GM10248 (cell line): Measurements from ENCODE around the gene TAF5L.

Experiments used
- CTCF ChIA-PET: fragments of 300-600 bp; sonication (Branson Sonifier 250); formaldehyde crosslinking; extraction: SDS; loops from one replicate; lab custom pipeline; 2021; ENCODE audit warnings: antibody characterized with exemption; lab: Yijun Ruan, JAX
- POLR2A ChIA-PET: fragments of 350-650 bp; sonication (Branson Sonifier 250); formaldehyde crosslinking; extraction: SDS; loops from one replicate; lab custom pipeline; 2020; ENCODE audit warnings: antibody characterized with exemption; lab: Yijun Ruan, JAX
- DNase-seq: peaks from one replicate; pipeline ENCODE4 v3.0.0; 2012; ENCODE audit errors: extremely low spot score
- CTCF ChIP-seq: IDR thresholded peaks from 2 replicates; pipeline ENCODE4 v1.5.1; 2012; ENCODE audit warnings: mild to moderate bottlenecking, low read depth; ENCODE audit errors: extremely low read depth, missing control alignments, control extremely low read depth

The TAF5L gene

GRCh38 chr1:229572286-229572685, 53.6 kb downstream of the TAF5L start:
- TF ChIP-seq CTCF: no peak
- ChIA-PET CTCF (interaction anchor here (1.0 kb wide), 1 partner anchor 13 kb away, joined by 3 read pairs; the partner anchor contains the start of gene ABCB10), POLR2A (no interaction called here)
- DNase-seq: no peak

DNA sequence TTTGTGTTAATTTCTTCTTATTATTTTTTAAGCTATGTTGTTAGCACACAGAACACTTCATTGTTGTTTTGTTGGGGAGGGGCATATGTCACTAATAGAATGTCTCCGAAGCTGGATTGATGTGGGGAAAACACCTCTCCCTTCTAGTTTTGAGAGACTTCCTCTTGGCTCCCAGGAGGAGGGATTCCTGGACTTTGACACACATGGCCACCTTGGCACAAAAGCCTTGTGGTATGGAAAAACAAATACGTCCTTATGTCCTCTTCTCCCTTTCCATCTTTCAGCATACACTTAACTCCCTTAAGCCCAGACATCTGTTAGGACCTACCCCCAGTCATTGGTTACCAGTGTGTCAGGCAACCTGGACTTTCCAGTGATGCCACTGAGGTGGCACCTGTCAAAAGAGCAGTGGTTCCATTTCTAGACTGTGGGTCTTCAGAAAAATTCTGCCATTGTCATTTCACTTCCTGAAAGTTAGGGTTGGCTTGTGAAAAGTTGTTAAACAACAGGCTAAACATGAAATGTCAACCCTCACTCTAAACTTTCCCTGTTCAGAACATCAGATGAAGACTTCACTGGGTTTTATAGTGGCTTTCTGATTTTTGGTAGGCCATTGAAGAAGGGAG, 54.9 kb downstream of the TAF5L start:
- TF ChIP-seq CTCF: no peak
- CTCF ChIA-PET: interaction anchor here (1.3 kb wide), 1 partner anchor 13 kb away, joined by 4 read pairs; the partner anchor contains the start of gene ABCB10
- no peak for DNase-seq
- POLR2A ChIA-PET: no interaction called here

GRCh38 chr1:229570305-229570704, 55.6 kb downstream of the TAF5L start:
- ChIA-PET POLR2A (no interaction called here), CTCF (interaction anchor here (1.3 kb wide), 1 partner anchor 12 kb away, joined by 4 read pairs; the partner anchor contains the start of gene ABCB10)
- DNase-seq: no peak
- TF ChIP-seq CTCF: no peak

DNA sequence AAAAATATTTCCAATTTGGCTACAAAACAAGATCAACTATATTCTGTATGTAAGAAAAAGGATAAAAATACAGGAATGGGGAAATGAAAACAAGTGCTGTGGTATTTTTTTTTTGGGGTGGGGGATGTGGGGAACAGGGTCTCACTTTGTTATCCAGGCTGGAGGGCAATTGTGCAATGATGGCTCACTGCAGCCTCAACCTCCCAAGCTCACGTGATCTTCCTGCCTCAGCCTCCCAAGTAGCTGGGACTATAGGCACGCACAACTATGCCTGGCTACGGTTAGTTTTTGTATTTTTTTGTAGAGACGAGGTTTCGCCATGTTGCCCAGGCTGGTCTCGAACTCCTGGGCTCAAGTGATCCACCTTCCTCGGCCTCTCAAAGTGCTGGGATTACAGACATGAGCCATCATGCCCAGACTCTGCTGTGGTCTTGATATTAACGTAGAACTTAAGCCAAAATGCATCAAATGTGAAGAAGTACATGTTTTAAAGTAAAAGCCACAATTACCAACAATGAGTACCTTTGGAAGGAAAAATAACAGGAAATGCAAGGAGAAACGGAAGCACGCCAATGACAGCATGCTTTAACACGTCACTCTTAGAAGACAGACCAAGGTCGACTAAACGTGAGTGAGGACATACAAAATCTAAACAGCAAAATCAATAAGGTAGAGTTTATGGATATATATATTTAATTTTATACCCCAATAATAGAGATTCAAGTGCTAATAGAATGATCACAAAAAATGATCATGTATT, 58.6 kb downstream of the TAF5L start:
- POLR2A ChIA-PET: no interaction called here
- DNase-seq: no peak
- TF ChIP-seq CTCF: no peak
- CTCF ChIA-PET: no interaction called here

GRCh38 chr1:229563701-229564100, 62.2 kb downstream of the TAF5L start:
- CTCF ChIA-PET: interaction anchor here (1.3 to 1.5 kb wide), 2 partner anchors 16 to 103 kb away, joined by 3 to 4 read pairs; no protein-coding TSS in a partner anchor
- DNase-seq: no peak
- no peak for TF ChIP-seq CTCF
- POLR2A ChIA-PET: no interaction called here

- ChIA-PET POLR2A (no interaction called here), CTCF (interaction anchor here (1.3 to 1.5 kb wide), 2 partner anchors 16 to 104 kb away, joined by 3 to 4 read pairs; no protein-coding TSS in a partner anchor)
- TF ChIP-seq CTCF: no peak
- no peak for DNase-seq
Measured at GRCh38 chr1:229563241-229563640, 62.7 kb downstream of the TAF5L start.
